Suprapubic skin (tissue), 4 donors: ENCODE data around the gene LIPN. TPM values are rescaled to one million over a fixed set of nuclear protein-coding genes. Genes with fewer than 3 reads are reported as not detected.

Experiments
- DNase-seq, 2 donors: peaks; one replicate each; pipeline ENCODE4 v3.0.0-alpha.2; 2019; ENCODE audit warnings: low spot score in 2 of 2
- H3K27ac ChIP-seq: fragments of 200-600 bp; sonication (generic); one replicate; pipeline ENCODE4 v1.5.1; 2019
- H3K27me3 ChIP-seq: fragments of 200-600 bp; sonication (generic); one replicate; pipeline ENCODE4 v1.5.1; 2019
- H3K36me3 ChIP-seq: fragments of 200-600 bp; sonication (generic); one replicate; pipeline ENCODE4 v1.5.1; 2019
- H3K4me1 ChIP-seq: fragments of 200-600 bp; sonication (generic); one replicate; pipeline ENCODE4 v1.5.1; 2019
- H3K4me3 ChIP-seq: fragments of 200-600 bp; sonication (generic); one replicate; pipeline ENCODE4 v1.5.1; 2019; ENCODE audit warnings: mild to moderate bottlenecking
- H3K9me3 ChIP-seq: fragments of 200-600 bp; sonication (generic); one replicate; pipeline ENCODE4 v1.5.1; 2019
- CTCF ChIP-seq, 2 donors: fragments of 200-600 bp in 1 of 2; fragments of 450-650 bp in 1 of 2; sonication (generic) in 1 of 2; IDR thresholded peaks; one replicate each; pipeline ENCODE4 v1.5.1; 2016 to 2019; ENCODE audit warnings: antibody characterized with exemption in 2 of 2, mild to moderate bottlenecking in 1 of 2, moderate library complexity in 1 of 2
- EP300 ChIP-seq: sonication (generic); formaldehyde crosslinking; IDR thresholded peaks from one replicate; pipeline ENCODE4 v1.6.1; 2017; ENCODE audit warnings: antibody characterized with exemption
- POLR2A ChIP-seq, 2 donors: fragments of 450-650 bp; IDR thresholded peaks; one replicate each; pipeline ENCODE4 v1.6.1; 2017; ENCODE audit warnings: antibody characterized with exemption in 2 of 2, mild to moderate bottlenecking in 2 of 2, moderate library complexity in 2 of 2
- POLR2AphosphoS5 ChIP-seq, 3 donors: sonication (generic); formaldehyde crosslinking; IDR thresholded peaks; one replicate each; pipeline ENCODE4 v1.6.1; 2017; ENCODE audit warnings: antibody characterized with exemption in 3 of 3
- WGBS: methylation state at CpG from one replicate; pipeline ENCODE4 v1.1.5; 2018; 5-methylcytosine and 5-hydroxymethylcytosine counted together
- total RNA-seq, 4 donors: library from RNA; depleted of rRNA; stranded (reverse); fragments of >200 nt; gene quantifications; one replicate each; pipeline ENCODE4 v1.1.0, GENCODE V29; 2016

The LIPN gene
- total RNA-seq, 4 donors from 2014 or later, result 7.2 to 42.8 (median 30.1) TPM

- WGBS, result 62% methylated on average over 1 of the region's 1 CpG
- Histone ChIP-seq H3K9me3 (no peaks in the 10 kb centered on the region), H3K36me3 (no peaks in the 10 kb centered on the region), H3K27me3 (no peaks in the 10 kb centered on the region), H3K4me1 (no peaks in the 10 kb centered on the region), H3K4me3 (no peak overlapping the region), H3K27ac (no peak overlapping the region)
- no peak for TF ChIP-seq POLR2A (IDR thresholded peaks at IDR 0.05)
- no peak for TF ChIP-seq CTCF (IDR thresholded peaks at IDR 0.05)
- no peak for TF ChIP-seq POLR2AphosphoS5 (IDR thresholded peaks at IDR 0.05)
- TF ChIP-seq EP300, result no peak
- DNase-seq, result no peak
These were observed 3.1 kb downstream of the LIPN start for GRCh38 chr10:88762906-88763305.

GRCh38 chr10:88763441-88763840 lies 3.6 kb downstream of the LIPN start:
- Histone ChIP-seq H3K4me3 (no peak overlapping the region), H3K9me3 (no peaks in the 10 kb centered on the region), H3K4me1 (peaks cover 2% of the 10 kb centered on the region), H3K27me3 (no peaks in the 10 kb centered on the region), H3K27ac (no peak overlapping the region), H3K36me3 (no peaks in the 10 kb centered on the region)
- DNase-seq, result no peak
- TF ChIP-seq POLR2AphosphoS5 (IDR thresholded peaks at IDR 0.05) (no peak), EP300 (no peak), POLR2A (IDR thresholded peaks at IDR 0.05) (no peak), CTCF (IDR thresholded peaks at IDR 0.05) (no peak)
- 33% methylated on average over 1 of the region's 1 CpG for WGBS

- TF ChIP-seq POLR2A (IDR thresholded peaks at IDR 0.05) (no peak), CTCF (IDR thresholded peaks at IDR 0.05) (no peak), EP300 (no peak), POLR2AphosphoS5 (IDR thresholded peaks at IDR 0.05) (no peak)
- no peaks in the 10 kb centered on the region for H3K27me3 ChIP-seq
These were observed 4.3 kb downstream of the LIPN start for GRCh38 chr10:88764110-88764509.

GRCh38 chr10:88765816-88766215 lies 6.0 kb downstream of the LIPN start:
- Histone ChIP-seq H3K27me3 (no peaks in the 10 kb centered on the region), H3K36me3 (no peaks in the 10 kb centered on the region), H3K9me3 (no peaks in the 10 kb centered on the region), H3K27ac (no peak overlapping the region), H3K4me1 (peaks cover 7% of the 10 kb centered on the region), H3K4me3 (no peak overlapping the region)
- DNase-seq, result no peak
- WGBS, result 81% methylated on average over 1 of the region's 1 CpG
- TF ChIP-seq CTCF (IDR thresholded peaks at IDR 0.05), result no peak
- no peak for TF ChIP-seq EP300
- TF ChIP-seq POLR2A (IDR thresholded peaks at IDR 0.05), result no peak
- TF ChIP-seq POLR2AphosphoS5 (IDR thresholded peaks at IDR 0.05), result no peak

More at GRCh38 chr10:88764110-88764509, 4.3 kb downstream of the LIPN start:
- no peak for DNase-seq
- no peaks in the 10 kb centered on the region for H3K36me3 ChIP-seq
- no peak overlapping the region for H3K4me3 ChIP-seq
- no peak overlapping the region for H3K27ac ChIP-seq
- WGBS, result 88% methylated on average over 3 of the region's 3 CpGs
- no peaks in the 10 kb centered on the region for H3K9me3 ChIP-seq
- peaks cover 7% of the 10 kb centered on the region for H3K4me1 ChIP-seq

- 70% methylated on average over 1 of the region's 1 CpG for WGBS
- no peak for TF ChIP-seq POLR2AphosphoS5 (IDR thresholded peaks at IDR 0.05)
- no peak for TF ChIP-seq POLR2A (IDR thresholded peaks at IDR 0.05)
- TF ChIP-seq EP300, result no peak
- TF ChIP-seq CTCF (IDR thresholded peaks at IDR 0.05), result no peak
- no peaks in the 10 kb centered on the region for H3K36me3 ChIP-seq
- H3K27ac ChIP-seq, result no peak overlapping the region
- no peaks in the 10 kb centered on the region for H3K27me3 ChIP-seq
- no peak for DNase-seq
- H3K4me3 ChIP-seq, result no peak overlapping the region
- H3K9me3 ChIP-seq, result no peaks in the 10 kb centered on the region
- H3K4me1 ChIP-seq, result peaks cover 7% of the 10 kb centered on the region
These were observed 9.6 kb downstream of the LIPN start for GRCh38 chr10:88769384-88769783.
